ENCODE results near the gene SH3RF3. TPM values are rescaled to one million over a fixed set of nuclear protein-coding genes. Genes with fewer than 3 reads are reported as not detected.

SH3RF3 gene
- total RNA-seq, 4 donors from 2014 or later = 2.2 to 6.1 (median 4.2) TPM

DNA sequence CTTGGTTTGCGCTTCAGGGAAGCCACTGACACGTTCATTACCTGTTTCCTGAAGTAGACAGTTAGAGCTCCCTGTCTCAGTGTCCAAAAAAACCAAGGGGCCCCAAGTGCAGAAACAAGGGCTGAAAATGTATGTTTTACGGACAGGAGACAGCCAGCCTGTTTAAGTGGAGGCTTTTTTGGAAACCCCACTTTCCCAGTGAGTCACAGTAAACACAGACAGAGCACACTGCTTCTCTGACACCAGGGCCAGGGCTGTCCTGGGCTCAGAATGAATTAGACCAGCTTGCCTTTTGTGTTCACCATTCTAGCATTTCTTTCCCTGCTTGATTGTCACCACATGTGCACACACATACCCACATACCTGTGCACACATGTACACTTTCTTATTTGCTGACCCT, 128.6 kb downstream of the SH3RF3 start:
- no peaks in the 10 kb centered on the region for H3K27me3 ChIP-seq
- H3K4me3 ChIP-seq = no peak overlapping the region
- WGBS = 96% methylated on average over 3 of the region's 3 CpGs
- TF ChIP-seq POLR2A (IDR thresholded peaks at IDR 0.05) = no peak
- H3K27ac ChIP-seq = no peak overlapping the region
- H3K9me3 ChIP-seq = no peaks in the 10 kb centered on the region
- peak in 1 of 2 donors; percentile 13 for DNase-seq (ENCODE audit: low spot score in 2 of 2)
- H3K4me1 ChIP-seq = peaks cover 31% of the 10 kb centered on the region
- H3K36me3 ChIP-seq = no peaks in the 10 kb centered on the region

DNA sequence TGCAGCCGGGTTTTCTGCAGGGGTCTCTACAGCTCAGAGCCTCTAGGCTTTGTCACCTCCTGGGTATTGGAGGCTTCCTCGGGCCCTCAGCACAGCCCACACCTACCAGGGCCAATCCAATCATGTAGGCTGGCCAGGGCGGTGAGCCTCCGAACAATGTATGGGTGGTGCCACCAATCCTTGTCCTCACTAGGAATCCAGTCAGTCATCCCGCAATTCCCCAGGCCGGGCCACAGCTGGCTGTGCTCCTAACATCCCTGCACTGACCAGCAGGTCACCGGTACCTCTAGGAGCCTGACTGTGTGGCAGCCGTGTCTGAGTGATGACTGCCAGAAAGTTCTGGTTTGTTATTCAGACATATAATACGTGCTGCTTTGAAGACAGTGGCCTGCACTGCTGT, 129.4 kb downstream of the SH3RF3 start:
- H3K4me1 ChIP-seq = peaks cover 31% of the 10 kb centered on the region
- no peaks in the 10 kb centered on the region for H3K9me3 ChIP-seq
- H3K27me3 ChIP-seq = no peaks in the 10 kb centered on the region
- no peak overlapping the region for H3K4me3 ChIP-seq
- H3K36me3 ChIP-seq = no peaks in the 10 kb centered on the region
- 92% methylated on average over 4 of the region's 9 CpGs for WGBS
- peak in 1 of 2 donors; percentile 74 for DNase-seq (ENCODE audit: low spot score in 2 of 2)
- H3K27ac ChIP-seq = no peak overlapping the region
- TF ChIP-seq, protein P1, sequence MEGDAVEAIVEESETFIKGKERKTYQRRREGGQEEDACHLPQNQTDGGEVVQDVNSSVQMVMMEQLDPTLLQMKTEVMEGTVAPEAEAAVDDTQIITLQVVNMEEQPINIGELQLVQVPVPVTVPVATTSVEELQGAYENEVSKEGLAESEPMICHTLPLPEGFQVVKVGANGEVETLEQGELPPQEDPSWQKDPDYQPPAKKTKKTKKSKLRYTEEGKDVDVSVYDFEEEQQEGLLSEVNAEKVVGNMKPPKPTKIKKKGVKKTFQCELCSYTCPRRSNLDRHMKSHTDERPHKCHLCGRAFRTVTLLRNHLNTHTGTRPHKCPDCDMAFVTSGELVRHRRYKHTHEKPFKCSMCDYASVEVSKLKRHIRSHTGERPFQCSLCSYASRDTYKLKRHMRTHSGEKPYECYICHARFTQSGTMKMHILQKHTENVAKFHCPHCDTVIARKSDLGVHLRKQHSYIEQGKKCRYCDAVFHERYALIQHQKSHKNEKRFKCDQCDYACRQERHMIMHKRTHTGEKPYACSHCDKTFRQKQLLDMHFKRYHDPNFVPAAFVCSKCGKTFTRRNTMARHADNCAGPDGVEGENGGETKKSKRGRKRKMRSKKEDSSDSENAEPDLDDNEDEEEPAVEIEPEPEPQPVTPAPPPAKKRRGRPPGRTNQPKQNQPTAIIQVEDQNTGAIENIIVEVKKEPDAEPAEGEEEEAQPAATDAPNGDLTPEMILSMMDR (IDR thresholded peaks at IDR 0.05) = no peak
- TF ChIP-seq POLR2AphosphoS5 (IDR thresholded peaks at IDR 0.05) (no peak), POLR2A (IDR thresholded peaks at IDR 0.05) (no peak), EP300 (IDR thresholded peaks at IDR 0.05) (no peak)

DNA sequence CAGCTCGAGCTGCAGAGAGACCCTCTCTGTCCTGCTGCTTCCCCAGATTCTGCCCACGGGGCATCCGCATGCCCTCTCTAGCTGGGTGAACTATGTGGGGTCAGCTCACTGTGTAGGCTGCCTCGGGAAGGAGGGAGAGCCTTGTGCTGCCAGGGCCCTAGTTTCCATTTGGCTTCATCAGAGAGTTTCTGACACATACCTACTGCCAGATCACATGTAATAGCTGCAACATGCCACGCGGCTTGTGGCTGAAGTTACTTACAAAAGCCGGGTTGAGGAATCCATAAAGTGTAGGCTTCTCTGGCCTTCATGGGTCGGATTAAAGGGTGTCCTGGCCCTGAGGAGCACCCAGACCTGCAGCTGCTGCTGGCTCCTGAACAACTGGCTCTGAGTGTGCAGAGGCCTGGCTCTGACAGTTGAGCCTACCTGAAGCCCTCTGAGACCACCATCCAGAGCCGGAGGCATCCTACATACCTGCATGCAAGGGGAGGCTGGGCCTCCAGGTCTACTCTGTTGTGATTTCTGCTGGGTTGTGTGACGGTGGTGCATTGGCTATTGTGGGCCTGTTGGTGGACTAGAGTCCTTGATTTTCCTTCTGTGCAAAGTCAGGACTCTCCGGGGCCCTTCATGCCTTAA, 130.0 kb downstream of the SH3RF3 start:
- H3K9me3 ChIP-seq = no peaks in the 10 kb centered on the region
- H3K27me3 ChIP-seq = no peaks in the 10 kb centered on the region
- H3K27ac ChIP-seq = no peak overlapping the region
- 70% methylated on average over 8 of the region's 11 CpGs for WGBS
- no peaks in the 10 kb centered on the region for H3K36me3 ChIP-seq
- TF ChIP-seq POLR2A (IDR thresholded peaks at IDR 0.05) (no peak), POLR2AphosphoS5 (IDR thresholded peaks at IDR 0.05) (no peak), EP300 (IDR thresholded peaks at IDR 0.05) (no peak)
- TF ChIP-seq, protein P1 (IDR thresholded peaks at IDR 0.05) = no peak
- H3K4me3 ChIP-seq = no peak overlapping the region
- peaks cover 31% of the 10 kb centered on the region for H3K4me1 ChIP-seq
- peak in 1 of 2 donors; percentile 62 for DNase-seq (ENCODE audit: low spot score in 2 of 2)

DNA sequence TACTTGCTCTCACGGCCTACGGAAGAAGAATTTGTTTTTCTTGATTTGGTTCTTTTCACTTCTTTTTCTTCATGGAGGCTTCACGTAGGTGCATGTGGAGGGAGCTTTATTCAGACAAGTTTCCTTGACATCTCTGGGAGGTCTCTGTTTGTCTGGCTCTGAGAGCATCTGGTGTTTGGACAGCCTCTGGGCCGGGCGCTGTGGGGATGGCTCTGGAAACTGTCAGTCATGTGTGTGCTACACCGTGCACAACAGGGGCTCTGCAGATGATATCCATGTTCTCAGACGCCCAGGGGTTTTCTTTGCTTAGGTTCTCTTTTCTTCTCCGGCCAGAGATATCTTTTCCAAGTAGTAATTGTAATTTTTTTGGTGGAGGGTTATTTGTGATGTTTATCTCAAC, 130.7 kb downstream of the SH3RF3 start:
- 90% methylated on average over 8 of the region's 8 CpGs for WGBS
- Histone ChIP-seq H3K9me3 (no peaks in the 10 kb centered on the region), H3K27me3 (no peaks in the 10 kb centered on the region), H3K4me3 (no peak overlapping the region), H3K27ac (no peak overlapping the region), H3K4me1 (peaks cover 31% of the 10 kb centered on the region), H3K36me3 (no peaks in the 10 kb centered on the region)
- TF ChIP-seq POLR2AphosphoS5 (IDR thresholded peaks at IDR 0.05) (no peak), POLR2A (IDR thresholded peaks at IDR 0.05) (no peak)
- DNase-seq (ENCODE audit: low spot score in 2 of 2) = peak in 1 of 2 donors; percentile 15

DNA sequence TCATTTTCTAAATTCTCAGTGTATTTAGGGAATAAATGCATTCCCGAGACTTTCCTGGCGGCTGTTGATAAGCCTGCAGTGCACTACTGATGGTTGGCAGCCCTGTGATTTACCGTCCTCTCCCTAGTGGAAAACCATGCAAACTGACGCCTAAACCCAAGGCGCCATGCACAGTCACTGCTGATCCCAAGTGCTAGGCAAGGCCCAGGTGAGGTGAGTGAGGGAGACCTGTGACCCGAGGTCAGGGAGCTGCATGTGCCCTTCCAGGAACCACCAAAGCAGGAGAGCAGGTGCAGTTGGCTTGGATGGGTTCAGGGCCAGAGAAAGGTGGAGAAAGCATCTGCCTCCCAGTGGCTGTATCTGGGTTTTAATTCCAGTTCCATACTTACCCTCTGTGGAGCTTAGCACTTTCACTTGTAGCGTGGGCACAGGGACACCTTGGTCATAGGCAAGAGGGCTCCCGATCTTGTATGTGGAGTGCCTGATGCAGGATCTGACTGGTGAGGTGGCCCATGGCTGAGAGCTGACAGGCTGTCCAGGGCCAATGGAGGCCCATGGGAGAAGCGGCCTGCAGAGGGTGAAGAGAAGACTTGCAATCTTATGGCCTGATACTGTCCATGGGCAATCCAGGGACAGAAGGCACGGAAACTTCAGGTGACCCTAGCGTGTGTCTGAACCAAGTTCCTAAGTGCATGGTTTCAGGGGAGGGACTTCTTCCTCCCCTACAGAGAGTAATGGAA, 131.3 kb downstream of the SH3RF3 start:
- peak in 1 of 2 donors; percentile 34 for DNase-seq (ENCODE audit: low spot score in 2 of 2)
- H3K27ac ChIP-seq = no peak overlapping the region
- TF ChIP-seq, protein P1 (IDR thresholded peaks at IDR 0.05) = no peak
- no peak for TF ChIP-seq POLR2A (IDR thresholded peaks at IDR 0.05)
- TF ChIP-seq POLR2AphosphoS5 (IDR thresholded peaks at IDR 0.05) = no peak
- no peak for TF ChIP-seq EP300 (IDR thresholded peaks at IDR 0.05)
- no peak overlapping the region for H3K4me3 ChIP-seq
- H3K9me3 ChIP-seq = no peaks in the 10 kb centered on the region
- 98% methylated on average over 11 of the region's 11 CpGs for WGBS
- no peaks in the 10 kb centered on the region for H3K36me3 ChIP-seq
- peaks cover 30% of the 10 kb centered on the region for H3K4me1 ChIP-seq
- H3K27me3 ChIP-seq = no peaks in the 10 kb centered on the region

DNA sequence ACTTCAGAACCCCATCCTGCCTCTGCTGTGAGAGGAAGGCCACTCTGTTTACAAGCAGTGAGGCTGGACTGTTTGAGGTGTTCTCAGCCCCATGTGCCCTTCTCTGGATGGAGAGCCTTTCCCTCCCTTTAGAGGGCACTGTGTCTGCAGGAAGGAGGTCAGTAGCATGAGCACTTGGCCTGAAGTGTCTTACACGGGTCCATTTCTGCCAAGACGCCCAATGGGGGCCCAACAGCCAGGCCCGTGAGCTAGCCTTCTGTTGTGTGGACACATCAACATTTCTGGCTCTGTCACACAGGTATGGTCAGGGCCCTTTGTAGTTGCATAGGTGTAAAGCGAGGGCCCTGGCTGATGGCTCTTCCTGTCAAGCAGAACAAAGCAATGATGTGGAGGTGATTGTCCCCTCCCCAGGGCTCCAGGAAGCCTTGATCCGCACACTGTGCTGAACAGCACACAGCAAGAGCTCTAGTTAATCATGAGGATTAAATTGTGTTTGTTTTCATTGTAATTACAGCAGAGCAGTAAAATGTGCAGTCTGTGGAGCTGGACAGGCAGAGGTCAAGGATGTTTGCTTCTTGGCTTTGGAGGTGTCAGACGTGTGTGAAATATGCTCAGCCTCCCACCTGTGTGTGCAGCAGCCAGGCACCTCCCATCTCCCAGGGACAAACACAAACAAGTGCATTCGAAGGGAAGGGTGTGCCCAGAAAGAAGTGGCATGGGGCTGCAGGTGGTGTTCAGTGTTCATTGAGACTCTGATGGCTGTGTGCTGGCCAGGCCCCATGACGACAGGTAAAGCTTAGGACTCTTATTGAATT, 132.1 kb downstream of the SH3RF3 start:
- H3K4me1 ChIP-seq = peaks cover 30% of the 10 kb centered on the region
- no peak overlapping the region for H3K27ac ChIP-seq
- TF ChIP-seq EP300 (IDR thresholded peaks at IDR 0.05) = no peak
- no peak for TF ChIP-seq POLR2AphosphoS5 (IDR thresholded peaks at IDR 0.05)
- TF ChIP-seq, protein P1 (IDR thresholded peaks at IDR 0.05) = no peak
- no peak for TF ChIP-seq POLR2A (IDR thresholded peaks at IDR 0.05)
- no peaks in the 10 kb centered on the region for H3K9me3 ChIP-seq
- DNase-seq (ENCODE audit: low spot score in 2 of 2) = peak in 1 of 2 donors; percentile 48
- H3K36me3 ChIP-seq = no peaks in the 10 kb centered on the region
- no peaks in the 10 kb centered on the region for H3K27me3 ChIP-seq
- no peak overlapping the region for H3K4me3 ChIP-seq
- WGBS = 77% methylated on average over 8 of the region's 8 CpGs
